Sigmoid colon (tissue), 7 donors: ENCODE measurements around the gene SLC25A36. TPM values are rescaled to one million over a fixed set of nuclear protein-coding genes. Genes with fewer than 3 reads are reported as not detected.

Source experiments
- DNase-seq: peaks from one replicate; pipeline ENCODE4 v3.0.0-alpha.2; 2019
- H3K27ac ChIP-seq, 4 donors: fragments of 200-600 bp; sonication (generic); one replicate each; pipeline ENCODE4 v1.5.1; 2016 to 2019; ENCODE audit warnings: mild to moderate bottlenecking in 1 of 4
- H3K27me3 ChIP-seq, 3 donors: fragments of 200-600 bp; sonication (generic); one replicate each; pipeline ENCODE4 v1.5.1; 2019; ENCODE audit warnings: mild to moderate bottlenecking in 1 of 3
- H3K36me3 ChIP-seq, 4 donors: fragments of 200-600 bp; sonication (generic); one replicate each; pipeline ENCODE4 v1.5.1; 2016 to 2019
- H3K4me1 ChIP-seq, 4 donors: fragments of 200-600 bp; sonication (generic); one replicate each; pipeline ENCODE4 v1.5.1; 2017 to 2019
- H3K4me3 ChIP-seq, 4 donors: fragments of 200-600 bp; sonication (generic); one replicate each; pipeline ENCODE4 v1.5.1; 2017 to 2019; ENCODE audit warnings: mild to moderate bottlenecking in 2 of 4, moderate library complexity in 1 of 4
- H3K9me3 ChIP-seq, 4 donors: fragments of 200-600 bp in 3 of 4; sonication (generic) in 3 of 4; one replicate each; pipeline versions ENCODE4 v1.5.1 to v1.6.1; 2013 to 2019
- EP300 ChIP-seq, 4 donors: sonication (generic); formaldehyde crosslinking; IDR thresholded peaks; one replicate each; pipeline ENCODE4 v1.6.1; 2017; ENCODE audit warnings: antibody characterized with exemption in 4 of 4
- POLR2A ChIP-seq, 2 donors: fragments of 450-650 bp; IDR thresholded peaks; one replicate each; pipeline ENCODE4 v1.6.1; 2016; ENCODE audit warnings: antibody characterized with exemption in 2 of 2, mild to moderate bottlenecking in 2 of 2, moderate library complexity in 2 of 2
- POLR2AphosphoS5 ChIP-seq, 4 donors: sonication (generic); formaldehyde crosslinking; IDR thresholded peaks; one replicate each; pipeline ENCODE4 v1.6.1; 2017; ENCODE audit warnings: antibody characterized with exemption in 4 of 4
- WGBS, 2 donors: extraction: QIAGEN DNeasy Blood & Tissue Kit; methylation state at CpG; one replicate each; pipeline ENCODE4 v1.1.7; 2013; 5-methylcytosine and 5-hydroxymethylcytosine counted together
- intact Hi-C: fragments of 100-400 bp; cut with DNase I; formaldehyde crosslinking; loops from one replicate; pipeline ENCODE4 v1.15.1; 2023
- polyA plus RNA-seq, 3 donors: library from polyadenylated mRNA; stranded (reverse); fragments of 200-250 nt; gene quantifications; one replicate each; pipeline ENCODE4 v1.2.3, GENCODE V29; 2013
- total RNA-seq, 4 donors: library from RNA; depleted of rRNA; stranded (reverse); fragments of >200 nt; gene quantifications; one replicate each; pipeline ENCODE4 v1.1.0, GENCODE V29; 2016
- TF ChIP-seq, protein P1 (sequence below), 4 experiments: fragments of 450-650 bp in 3 of 4; fragments of 200-600 bp in 1 of 4; IDR thresholded peaks; one replicate each; pipeline ENCODE4 v1.5.1; 2016 to 2019; ENCODE audit warnings: antibody characterized with exemption in 4 of 4, mild to moderate bottlenecking in 3 of 4, moderate library complexity in 2 of 4
- donor health status: healthy with polysubstance abuse.
- donor health status: Bipolar disorder and iron deficiency.
- donor health status: healthy.

SLC25A36 gene
- total and polyA plus RNA-seq, 7 donors = 8.8 to 139 (median 67.0) TPM

DNA sequence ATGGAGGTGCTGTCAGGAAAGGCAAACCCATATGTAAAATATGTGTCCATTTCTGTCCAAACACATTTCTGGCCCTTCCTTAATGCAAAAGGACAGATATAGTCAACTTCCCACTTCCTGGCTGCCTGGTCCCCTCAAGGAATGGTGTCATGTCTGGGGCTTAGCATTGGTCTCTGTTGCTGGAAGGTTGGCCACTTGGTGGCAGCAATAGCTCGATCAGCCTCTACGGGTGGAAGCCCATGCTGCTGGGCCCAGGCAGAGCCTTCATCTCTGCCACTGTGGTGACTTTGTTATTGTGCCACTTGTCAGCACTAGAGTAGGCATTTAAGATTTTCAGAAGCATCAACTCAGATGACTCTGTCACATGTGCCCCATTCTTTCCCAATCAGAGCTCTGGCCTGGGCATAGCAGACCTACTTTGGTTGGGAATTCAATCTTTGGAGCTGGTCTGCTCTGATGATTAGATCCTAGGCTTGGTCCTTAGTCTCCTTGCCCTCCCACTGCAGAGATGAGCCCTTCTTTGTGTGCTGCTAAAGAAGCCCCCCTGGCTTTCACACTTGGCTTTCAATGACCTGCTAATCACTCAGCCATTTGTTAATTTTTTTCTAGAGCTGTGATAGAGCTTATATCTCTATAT is 58.5 kb downstream of the SLC25A36 start:
- WGBS, 2 donors = 10 to 12% methylated on average over 2 of the region's 2 CpGs
- intact Hi-C loops = no loop called here
- DNase-seq = peak; percentile 74
- H3K27ac ChIP-seq = no peak overlapping the region
- no peaks in the 10 kb centered on the region for H3K4me1 ChIP-seq
- TF ChIP-seq POLR2AphosphoS5 (IDR thresholded peaks at IDR 0.05) = no peak
- TF ChIP-seq, protein P1, sequence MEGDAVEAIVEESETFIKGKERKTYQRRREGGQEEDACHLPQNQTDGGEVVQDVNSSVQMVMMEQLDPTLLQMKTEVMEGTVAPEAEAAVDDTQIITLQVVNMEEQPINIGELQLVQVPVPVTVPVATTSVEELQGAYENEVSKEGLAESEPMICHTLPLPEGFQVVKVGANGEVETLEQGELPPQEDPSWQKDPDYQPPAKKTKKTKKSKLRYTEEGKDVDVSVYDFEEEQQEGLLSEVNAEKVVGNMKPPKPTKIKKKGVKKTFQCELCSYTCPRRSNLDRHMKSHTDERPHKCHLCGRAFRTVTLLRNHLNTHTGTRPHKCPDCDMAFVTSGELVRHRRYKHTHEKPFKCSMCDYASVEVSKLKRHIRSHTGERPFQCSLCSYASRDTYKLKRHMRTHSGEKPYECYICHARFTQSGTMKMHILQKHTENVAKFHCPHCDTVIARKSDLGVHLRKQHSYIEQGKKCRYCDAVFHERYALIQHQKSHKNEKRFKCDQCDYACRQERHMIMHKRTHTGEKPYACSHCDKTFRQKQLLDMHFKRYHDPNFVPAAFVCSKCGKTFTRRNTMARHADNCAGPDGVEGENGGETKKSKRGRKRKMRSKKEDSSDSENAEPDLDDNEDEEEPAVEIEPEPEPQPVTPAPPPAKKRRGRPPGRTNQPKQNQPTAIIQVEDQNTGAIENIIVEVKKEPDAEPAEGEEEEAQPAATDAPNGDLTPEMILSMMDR (IDR thresholded peaks at IDR 0.05) = peak in 3 of 4 experiments; percentile 41 to 51 (median 50)
- no peaks in the 10 kb centered on the region for H3K36me3 ChIP-seq
- H3K4me3 ChIP-seq = no peak overlapping the region
- H3K9me3 ChIP-seq = no peaks in the 10 kb centered on the region
- no peaks in the 10 kb centered on the region for H3K27me3 ChIP-seq

DNA sequence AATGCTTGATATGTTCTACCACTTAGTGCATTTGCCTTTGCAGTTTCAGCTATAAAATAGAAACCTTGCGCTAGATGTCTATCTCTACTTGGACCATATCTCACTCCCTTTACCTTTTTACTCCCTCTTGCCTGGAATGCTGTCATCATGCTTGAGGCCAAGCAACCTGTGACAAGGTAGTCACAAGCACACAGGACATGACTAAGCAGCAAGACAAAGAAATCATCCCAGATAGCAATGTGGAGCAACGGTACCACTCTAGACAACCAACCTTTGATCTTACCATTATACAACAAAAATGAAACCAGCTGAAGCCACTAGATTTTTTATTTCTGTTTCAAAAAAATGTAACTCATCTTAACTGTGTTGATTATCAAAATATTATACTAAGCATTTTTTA is 59.0 kb downstream of the SLC25A36 start:
- Histone ChIP-seq H3K4me1 (no peaks in the 10 kb centered on the region), H3K9me3 (no peaks in the 10 kb centered on the region), H3K36me3 (no peaks in the 10 kb centered on the region), H3K27ac (no peak overlapping the region), H3K4me3 (no peak overlapping the region), H3K27me3 (no peaks in the 10 kb centered on the region)
- intact Hi-C loops = no loop called here
- DNase-seq = no peak
- TF ChIP-seq, protein P1 (IDR thresholded peaks at IDR 0.05) = no peak
- TF ChIP-seq POLR2A (IDR thresholded peaks at IDR 0.05) = no peak
- TF ChIP-seq POLR2AphosphoS5 (IDR thresholded peaks at IDR 0.05) = no peak
- TF ChIP-seq EP300 (IDR thresholded peaks at IDR 0.05) = no peak
- WGBS, 2 donors = 67 to 72% methylated on average over 2 of the region's 2 CpGs

DNA sequence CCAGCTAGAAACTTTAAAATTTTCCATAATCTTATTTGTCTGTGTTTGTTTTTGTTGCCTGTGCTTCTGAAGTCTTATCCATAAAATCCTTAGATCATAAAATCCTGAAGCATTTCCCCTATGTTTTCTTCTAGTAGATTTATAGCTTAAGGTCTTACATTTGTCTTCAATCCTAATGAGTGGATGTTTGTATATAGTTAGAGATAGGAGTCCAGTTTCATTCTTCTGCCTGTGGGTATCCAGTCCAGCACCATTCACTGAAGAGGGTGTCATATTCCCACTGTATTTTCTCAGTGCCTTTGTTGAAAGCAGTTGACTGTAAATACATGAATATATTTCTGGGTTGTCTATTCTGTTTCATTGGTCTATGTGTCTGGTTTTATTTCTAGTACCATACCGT is 64.7 kb downstream of the SLC25A36 start:
- H3K27me3 ChIP-seq = no peaks in the 10 kb centered on the region
- DNase-seq = no peak
- TF ChIP-seq POLR2A (IDR thresholded peaks at IDR 0.05) (no peak), POLR2AphosphoS5 (IDR thresholded peaks at IDR 0.05) (no peak), EP300 (IDR thresholded peaks at IDR 0.05) (no peak)
- TF ChIP-seq, protein P1 (IDR thresholded peaks at IDR 0.05) = no peak
- H3K27ac ChIP-seq = no peak overlapping the region
- intact Hi-C loops = no loop called here
- no peaks in the 10 kb centered on the region for H3K36me3 ChIP-seq
- H3K4me3 ChIP-seq = no peak overlapping the region
- no peaks in the 10 kb centered on the region for H3K9me3 ChIP-seq
- no peaks in the 10 kb centered on the region for H3K4me1 ChIP-seq
- 86 to 95% methylated on average over 1 of the region's 1 CpG for WGBS, 2 donors

DNA sequence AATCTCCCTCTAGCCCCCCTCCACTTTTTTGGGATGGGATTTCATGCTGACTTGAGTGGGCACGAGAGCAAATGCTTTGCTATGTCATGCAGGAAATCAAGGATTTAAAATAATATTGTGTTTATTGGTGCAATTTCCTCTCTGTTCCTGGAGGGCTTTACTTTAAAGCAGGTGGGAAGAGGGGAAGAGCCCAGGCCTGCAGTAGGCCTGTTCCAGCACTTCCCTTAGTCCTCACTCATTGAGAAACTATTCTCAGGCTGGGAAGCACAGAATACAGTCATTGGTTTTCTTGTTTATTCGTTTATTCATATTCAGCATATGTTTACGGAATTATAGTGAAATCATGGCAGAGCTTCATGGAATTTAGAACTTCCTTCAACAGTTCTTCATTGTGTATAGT is 67.9 kb downstream of the SLC25A36 start:
- no peak overlapping the region for H3K27ac ChIP-seq
- intact Hi-C loops = no loop called here
- DNase-seq = no peak
- H3K27me3 ChIP-seq = no peaks in the 10 kb centered on the region
- H3K4me3 ChIP-seq = no peak overlapping the region
- H3K9me3 ChIP-seq = no peaks in the 10 kb centered on the region
- TF ChIP-seq POLR2AphosphoS5 (IDR thresholded peaks at IDR 0.05) (no peak), EP300 (IDR thresholded peaks at IDR 0.05) (no peak), POLR2A (IDR thresholded peaks at IDR 0.05) (no peak)
- TF ChIP-seq, protein P1 (IDR thresholded peaks at IDR 0.05) = no peak
- 61 to 68% methylated on average over 3 of the region's 3 CpGs for WGBS, 2 donors
- no peaks in the 10 kb centered on the region for H3K4me1 ChIP-seq
- no peaks in the 10 kb centered on the region for H3K36me3 ChIP-seq
